Measurements from ENCODE around the gene NHSL2.

DNA sequence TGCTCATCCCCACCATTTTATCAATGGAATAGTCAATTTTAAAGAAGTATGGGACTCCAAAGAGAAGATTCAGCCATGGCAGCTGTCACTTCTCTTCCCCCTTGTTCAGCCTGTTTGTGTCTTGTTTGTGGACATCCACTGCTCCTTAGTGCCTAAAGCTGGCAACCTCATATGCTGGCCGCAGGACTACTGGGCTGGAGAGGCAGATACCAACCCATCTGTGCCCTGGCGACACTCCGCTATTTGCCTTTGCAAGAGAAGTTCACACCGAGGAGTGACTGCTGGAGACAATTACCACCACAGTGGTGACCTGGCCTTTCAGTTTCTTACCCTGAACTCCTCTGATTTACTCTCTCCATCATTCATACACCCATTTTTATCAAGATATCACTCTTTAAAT lies 64.3 kb downstream of the NHSL2 start:
- TF ChIP-seq EP300 (IDR thresholded peaks at IDR 0.05) = no peak
- TF ChIP-seq, protein P1, sequence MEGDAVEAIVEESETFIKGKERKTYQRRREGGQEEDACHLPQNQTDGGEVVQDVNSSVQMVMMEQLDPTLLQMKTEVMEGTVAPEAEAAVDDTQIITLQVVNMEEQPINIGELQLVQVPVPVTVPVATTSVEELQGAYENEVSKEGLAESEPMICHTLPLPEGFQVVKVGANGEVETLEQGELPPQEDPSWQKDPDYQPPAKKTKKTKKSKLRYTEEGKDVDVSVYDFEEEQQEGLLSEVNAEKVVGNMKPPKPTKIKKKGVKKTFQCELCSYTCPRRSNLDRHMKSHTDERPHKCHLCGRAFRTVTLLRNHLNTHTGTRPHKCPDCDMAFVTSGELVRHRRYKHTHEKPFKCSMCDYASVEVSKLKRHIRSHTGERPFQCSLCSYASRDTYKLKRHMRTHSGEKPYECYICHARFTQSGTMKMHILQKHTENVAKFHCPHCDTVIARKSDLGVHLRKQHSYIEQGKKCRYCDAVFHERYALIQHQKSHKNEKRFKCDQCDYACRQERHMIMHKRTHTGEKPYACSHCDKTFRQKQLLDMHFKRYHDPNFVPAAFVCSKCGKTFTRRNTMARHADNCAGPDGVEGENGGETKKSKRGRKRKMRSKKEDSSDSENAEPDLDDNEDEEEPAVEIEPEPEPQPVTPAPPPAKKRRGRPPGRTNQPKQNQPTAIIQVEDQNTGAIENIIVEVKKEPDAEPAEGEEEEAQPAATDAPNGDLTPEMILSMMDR (IDR thresholded peaks at IDR 0.05) = no peak
- TF ChIP-seq POLR2A (IDR thresholded peaks at IDR 0.05) = no peak
